Lower leg skin (tissue), 4 donors: ENCODE data around the gene DOK1. TPM values are rescaled to one million over a fixed set of nuclear protein-coding genes. Genes with fewer than 3 reads are reported as not detected.

ENCODE experiments used
- DNase-seq, 2 donors: peaks; one replicate each; pipeline ENCODE4 v3.0.0-alpha.2; 2019; ENCODE audit warnings: low spot score in 2 of 2
- H3K4me3 ChIP-seq: fragments of 200-600 bp; sonication (generic); 2 replicates; pipeline ENCODE4 v1.5.1; 2017; ENCODE audit warnings: mild to moderate bottlenecking, low read depth; ENCODE audit not compliant: poor library complexity, severe bottlenecking
- POLR2A ChIP-seq, 2 donors: fragments of 450-650 bp; IDR thresholded peaks; one replicate each; pipeline ENCODE4 v1.6.1; 2016 to 2017; ENCODE audit warnings: antibody characterized with exemption in 2 of 2, mild to moderate bottlenecking in 1 of 2, moderate library complexity in 1 of 2
- WGBS, 2 donors: methylation state at CpG; one replicate each; pipeline ENCODE4 v1.1.5; 2018; 5-methylcytosine and 5-hydroxymethylcytosine counted together
- intact Hi-C: fragments of 100-400 bp; cut with DNase I; formaldehyde crosslinking; loops from one replicate; pipeline ENCODE4 v1.15.0; 2023; ENCODE audit warnings: low total_unique reads
- total RNA-seq, 4 donors: library from RNA; depleted of rRNA; stranded (reverse); fragments of >200 nt; gene quantifications; one replicate each; pipeline ENCODE4 v1.1.0, GENCODE V29; 2016
- TF ChIP-seq, protein P1 (sequence below), 3 donors: fragments of 450-650 bp; IDR thresholded peaks; one replicate each; pipeline ENCODE4 v1.5.1; 2016; ENCODE audit warnings: antibody characterized with exemption in 3 of 3, mild to moderate bottlenecking in 3 of 3, moderate library complexity in 2 of 3

DOK1 gene
- total RNA-seq, 4 donors from 2014 or later = 3.8 to 7.2 (median 4.7) TPM

DNA sequence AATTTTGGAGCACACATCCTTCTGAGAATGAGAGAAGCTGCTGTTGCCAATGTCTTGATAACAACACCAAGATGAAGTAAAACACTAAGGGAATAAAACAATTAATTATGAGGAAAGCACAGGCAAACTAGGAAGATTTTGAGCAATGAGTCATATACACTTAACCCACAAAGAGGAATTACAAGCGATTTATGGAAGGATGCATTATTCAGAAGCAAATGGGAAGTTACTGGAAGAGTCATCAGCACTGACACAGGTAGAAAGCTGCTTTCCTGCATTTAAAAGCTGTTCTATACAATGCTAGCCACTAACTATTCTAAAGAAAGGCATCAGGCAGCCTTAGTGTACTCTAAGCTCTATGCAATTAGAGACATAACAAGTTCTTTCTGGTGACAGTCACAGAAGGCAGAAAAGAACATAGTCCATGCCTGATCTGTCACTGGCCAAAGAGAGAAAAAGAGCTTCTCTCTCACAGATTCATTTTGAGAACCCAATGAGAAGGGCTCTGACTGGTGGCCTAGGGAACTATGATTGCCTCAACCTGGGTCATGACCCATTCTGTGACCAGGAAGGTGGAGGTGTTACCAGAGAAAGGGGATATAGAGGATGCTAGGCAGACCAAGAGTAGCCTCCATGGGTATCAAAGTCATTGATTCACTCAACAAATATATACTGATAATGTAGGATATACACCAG, 48.2 kb downstream of the DOK1 start:
- 38 to 61% methylated on average over 1 of the region's 1 CpG for WGBS, 2 donors
- intact Hi-C loops = no loop called here
- H3K4me3 ChIP-seq = no peak overlapping the region
- DNase-seq = no peak
- no peak for TF ChIP-seq POLR2A (IDR thresholded peaks at IDR 0.05)
- TF ChIP-seq, protein P1, sequence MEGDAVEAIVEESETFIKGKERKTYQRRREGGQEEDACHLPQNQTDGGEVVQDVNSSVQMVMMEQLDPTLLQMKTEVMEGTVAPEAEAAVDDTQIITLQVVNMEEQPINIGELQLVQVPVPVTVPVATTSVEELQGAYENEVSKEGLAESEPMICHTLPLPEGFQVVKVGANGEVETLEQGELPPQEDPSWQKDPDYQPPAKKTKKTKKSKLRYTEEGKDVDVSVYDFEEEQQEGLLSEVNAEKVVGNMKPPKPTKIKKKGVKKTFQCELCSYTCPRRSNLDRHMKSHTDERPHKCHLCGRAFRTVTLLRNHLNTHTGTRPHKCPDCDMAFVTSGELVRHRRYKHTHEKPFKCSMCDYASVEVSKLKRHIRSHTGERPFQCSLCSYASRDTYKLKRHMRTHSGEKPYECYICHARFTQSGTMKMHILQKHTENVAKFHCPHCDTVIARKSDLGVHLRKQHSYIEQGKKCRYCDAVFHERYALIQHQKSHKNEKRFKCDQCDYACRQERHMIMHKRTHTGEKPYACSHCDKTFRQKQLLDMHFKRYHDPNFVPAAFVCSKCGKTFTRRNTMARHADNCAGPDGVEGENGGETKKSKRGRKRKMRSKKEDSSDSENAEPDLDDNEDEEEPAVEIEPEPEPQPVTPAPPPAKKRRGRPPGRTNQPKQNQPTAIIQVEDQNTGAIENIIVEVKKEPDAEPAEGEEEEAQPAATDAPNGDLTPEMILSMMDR (IDR thresholded peaks at IDR 0.05) = no peak

DNA sequence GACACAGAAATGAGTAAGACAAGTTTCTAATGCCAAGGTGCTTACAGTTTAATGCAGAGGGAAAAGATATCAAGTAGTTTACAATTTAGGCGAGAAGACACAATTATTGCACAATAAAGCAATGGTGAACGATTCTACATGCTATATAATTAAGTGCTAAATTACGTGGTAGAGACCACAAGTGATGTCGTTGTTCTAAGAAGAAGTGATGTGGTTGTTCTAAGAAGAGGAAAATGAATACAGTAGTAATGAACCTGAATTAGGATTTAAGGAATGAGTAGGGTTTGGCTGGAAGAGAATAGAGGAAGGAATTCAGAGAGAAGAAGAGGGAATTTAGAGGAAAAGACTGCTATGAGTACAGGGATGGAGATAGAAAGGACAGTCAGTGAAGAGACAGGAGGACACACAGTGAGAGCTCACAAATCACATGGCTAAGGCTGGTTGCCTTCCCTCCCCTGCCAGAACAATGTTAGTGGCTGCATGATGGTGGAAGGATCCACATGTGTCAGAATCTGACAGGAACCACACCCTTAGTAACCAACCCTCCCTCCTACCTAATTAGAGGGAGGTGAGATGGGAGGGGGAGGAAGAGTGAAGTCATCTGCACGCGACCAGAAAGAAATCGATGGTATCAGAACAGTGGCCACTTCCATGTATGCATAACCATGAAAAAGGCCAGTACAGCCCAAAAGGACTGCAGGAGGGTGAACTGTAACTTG, 48.9 kb downstream of the DOK1 start:
- intact Hi-C loops = no loop called here
- DNase-seq = no peak
- WGBS, 2 donors = 66 to 80% methylated on average over 7 of the region's 7 CpGs
- TF ChIP-seq, protein P1 (IDR thresholded peaks at IDR 0.05) = no peak
- no peak for TF ChIP-seq POLR2A (IDR thresholded peaks at IDR 0.05)
- no peak overlapping the region for H3K4me3 ChIP-seq

GRCh38 chr2:74606927-74607326, 52.4 kb downstream of the DOK1 start:
- intact Hi-C loops = no loop called here
- TF ChIP-seq, protein P1 (IDR thresholded peaks at IDR 0.05) = no peak
- TF ChIP-seq POLR2A (IDR thresholded peaks at IDR 0.05) = no peak
- WGBS, 2 donors = 66 to 71% methylated on average over 5 of the region's 5 CpGs
- DNase-seq = no peak
- no peak overlapping the region for H3K4me3 ChIP-seq

Other genes starting within 250 kb of the DOK1 start
- gene SLC4A5, start 211.3 kb upstream of the DOK1 start, total RNA-seq = 1 to 10 TPM; 3.0 to 5.6 (median 3.7) TPM
- 100 to 1,000 TPM in 1 of 4 donors, 10 to 100 TPM in 3; 76.5 to 106 (median 95.8) TPM for gene DCTN1, start 174.4 kb upstream of the DOK1 start, total RNA-seq
- 1 to 10 TPM in 3 of 4 donors, under 1 TPM in 1; 0.34 to 2.4 (median 1.2) TPM for gene C2orf81, start 133.1 kb upstream of the DOK1 start, total RNA-seq
- 10 to 100 TPM in 1 of 4 donors, 1 to 10 TPM in 3; 5.5 to 13.3 (median 8.0) TPM for gene WDR54, start 133.0 kb upstream of the DOK1 start, total RNA-seq
- gene RTKN, start 112.8 kb upstream of the DOK1 start, total RNA-seq = 10 to 100 TPM; 44.9 to 71.8 (median 48.3) TPM
- 10 to 100 TPM; 19.3 to 39.6 (median 31.8) TPM for gene INO80B, start 99.6 kb upstream of the DOK1 start, total RNA-seq
- 10 to 100 TPM; 35.9 to 44.9 (median 38.1) TPM for gene WBP1, start 96.3 kb upstream of the DOK1 start, total RNA-seq
- gene MOGS, start 89.3 kb upstream of the DOK1 start, total RNA-seq = 10 to 100 TPM; 49.5 to 57.4 (median 52.5) TPM
- gene MRPL53, start 82.0 kb upstream of the DOK1 start, total RNA-seq = 10 to 100 TPM; 24.9 to 70.0 (median 29.5) TPM
- gene CCDC142, start 71.7 kb upstream of the DOK1 start, total RNA-seq = 10 to 100 TPM; 11.7 to 16.1 (median 13.4) TPM
- gene TTC31, start 71.6 kb upstream of the DOK1 start, total RNA-seq = 10 to 100 TPM; 18.4 to 26.1 (median 21.9) TPM
- gene LBX2, start 55.1 kb upstream of the DOK1 start, total RNA-seq = 1 to 10 TPM in 1 of 4 donors, under 1 TPM in 1, not detected in 2; 0.55 to 1.2 TPM
- gene PCGF1, start 47.0 kb upstream of the DOK1 start, total RNA-seq = 10 to 100 TPM; 13.3 to 38.4 (median 24.1) TPM
- gene TLX2, start 40.3 kb upstream of the DOK1 start, total RNA-seq = not detected
- gene DQX1, start 28.5 kb upstream of the DOK1 start, total RNA-seq = 1 to 10 TPM; 1.9 to 8.0 (median 6.2) TPM
- 100 to 1,000 TPM in 3 of 4 donors, 10 to 100 TPM in 1; 94.0 to 116 (median 112) TPM for gene AUP1, start 25.0 kb upstream of the DOK1 start, total RNA-seq
- gene HTRA2, start 24.8 kb upstream of the DOK1 start, total RNA-seq = 10 to 100 TPM; 22.6 to 28.6 (median 25.2) TPM
- 1 to 10 TPM in 3 of 4 donors, under 1 TPM in 1; 0.17 to 2.5 (median 1.4) TPM for gene LOXL3, start 778 bp upstream of the DOK1 start, total RNA-seq
- gene M1AP, start 93.6 kb downstream of the DOK1 start, total RNA-seq = 1 to 10 TPM in 1 of 4 donors, under 1 TPM in 2, not detected in 1; 0.38 to 2.7 (median 0.52) TPM
- gene SEMA4F, start 99.5 kb downstream of the DOK1 start, total RNA-seq = 1 to 10 TPM; 1.6 to 4.5 (median 3.4) TPM